GM18499 (cell line): ENCODE data around the gene HSD17B2.
"Not testable (repeated sequence)": the region's sequence is repeated elsewhere in the genome, so short reads cannot be mapped to it uniquely, and the experiment has no call there.

Experiments
- ATAC-seq: cut with Tn5 transposase; IDR thresholded peaks from one replicate; pipeline ENCODE4 v1.9.1; 2021; ENCODE audit warnings: moderate number of reproducible peaks; ENCODE audit not compliant: insufficient read depth, unreplicated experiment

HSD17B2 gene

DNA sequence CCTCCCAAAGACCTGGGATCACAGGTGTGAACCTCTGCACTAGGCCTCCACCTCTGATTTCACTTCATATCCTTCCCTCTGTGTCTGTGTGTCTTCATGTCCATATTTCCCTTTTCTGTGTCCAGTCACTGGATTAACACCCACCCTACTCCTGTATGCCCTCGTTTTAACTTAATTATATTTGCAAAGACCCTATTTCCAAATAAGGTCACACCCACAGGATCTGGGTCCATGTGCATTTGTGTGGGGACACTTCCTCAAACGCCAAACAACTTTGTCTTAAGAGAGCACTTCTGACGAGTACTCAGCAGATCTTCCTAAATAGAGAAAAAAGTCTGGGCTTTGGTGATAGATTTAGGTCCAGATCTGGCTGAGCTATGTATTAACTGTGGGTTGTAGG, 78.7 kb downstream of the HSD17B2 start:
- ATAC-seq: no peak

- no peak for ATAC-seq
Measured at GRCh38 chr16:82116535-82116934, 81.5 kb downstream of the HSD17B2 start.

DNA sequence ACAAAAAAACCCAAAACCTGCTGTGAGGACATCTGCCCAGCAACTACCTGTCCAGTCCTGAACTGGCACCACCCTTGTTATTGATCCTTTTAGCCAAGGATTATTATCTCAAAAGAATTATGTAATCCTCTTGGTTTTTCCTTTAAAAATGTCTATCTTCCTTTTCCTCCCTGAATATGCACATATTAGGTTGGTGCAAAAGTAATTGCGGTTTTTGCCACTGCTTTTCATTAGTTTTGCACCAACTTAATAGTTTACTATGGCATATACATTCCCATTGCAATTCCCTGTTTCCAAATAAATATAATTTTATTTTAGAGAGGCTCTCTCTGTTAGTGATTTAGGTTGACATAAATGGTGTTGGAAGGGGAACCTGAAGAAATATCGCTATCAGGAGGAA, 83.7 kb downstream of the HSD17B2 start:
- no peak for ATAC-seq

DNA sequence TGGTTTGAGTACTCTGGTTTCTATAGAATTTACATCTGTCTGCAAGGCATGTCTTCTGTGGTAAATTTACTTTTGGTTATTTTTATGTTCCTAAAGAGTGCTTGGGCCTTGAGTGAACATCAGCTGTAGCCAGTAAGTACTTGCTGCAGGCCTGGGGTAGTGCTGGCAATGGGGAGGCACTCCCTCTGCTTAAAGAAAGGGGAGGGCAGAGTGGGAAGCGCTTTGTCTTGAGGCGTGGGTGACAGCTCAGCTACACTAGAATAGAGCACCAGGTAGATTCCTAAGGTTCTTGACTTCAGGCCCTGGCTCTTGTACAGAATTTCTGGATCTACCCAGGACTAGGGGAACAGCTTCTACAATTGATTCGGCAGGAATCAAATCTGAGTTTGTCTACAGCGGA, 84.4 kb downstream of the HSD17B2 start:
- no peak for ATAC-seq

DNA sequence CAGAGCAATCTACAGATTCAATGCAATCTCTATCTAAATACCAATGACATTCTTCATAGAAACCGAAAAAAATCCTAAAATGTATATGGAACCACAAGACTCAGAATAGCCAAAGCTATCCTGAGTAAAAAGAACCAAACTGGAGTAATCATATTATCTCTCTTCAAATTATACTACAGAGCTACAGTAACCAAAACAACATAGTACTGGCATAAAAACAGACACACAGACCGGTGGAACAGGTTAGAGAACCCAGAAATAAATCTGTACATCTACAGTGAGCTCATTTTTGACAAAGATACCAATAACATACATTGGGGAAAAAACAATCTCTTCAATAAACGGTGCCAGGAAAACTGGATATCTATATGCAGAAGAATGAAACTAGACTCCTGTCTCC, 89.6 kb downstream of the HSD17B2 start:
- no peak for ATAC-seq

GRCh38 chr16:82129881-82130280, 94.8 kb downstream of the HSD17B2 start:
- ATAC-seq: no peak

DNA sequence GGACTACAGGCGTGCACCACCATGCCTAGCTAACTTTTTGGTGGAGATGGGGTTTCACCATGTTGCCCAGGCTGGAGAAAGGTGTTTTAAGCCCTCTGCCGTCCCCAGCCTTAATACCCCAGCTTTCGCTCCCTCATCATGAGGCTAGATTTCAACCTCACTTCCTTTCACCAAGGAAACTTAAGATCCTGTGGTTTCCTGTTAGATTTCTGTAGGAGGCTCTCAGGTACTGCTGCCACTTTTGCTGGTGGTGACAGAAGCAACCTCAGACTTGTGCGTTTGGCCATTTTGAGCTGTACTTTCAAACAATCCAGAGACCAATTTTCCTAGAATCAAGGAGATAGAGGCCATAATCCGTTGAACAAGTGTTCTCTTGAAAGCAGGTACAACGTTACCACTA, 98.7 kb downstream of the HSD17B2 start:
- ATAC-seq: no peak

DNA sequence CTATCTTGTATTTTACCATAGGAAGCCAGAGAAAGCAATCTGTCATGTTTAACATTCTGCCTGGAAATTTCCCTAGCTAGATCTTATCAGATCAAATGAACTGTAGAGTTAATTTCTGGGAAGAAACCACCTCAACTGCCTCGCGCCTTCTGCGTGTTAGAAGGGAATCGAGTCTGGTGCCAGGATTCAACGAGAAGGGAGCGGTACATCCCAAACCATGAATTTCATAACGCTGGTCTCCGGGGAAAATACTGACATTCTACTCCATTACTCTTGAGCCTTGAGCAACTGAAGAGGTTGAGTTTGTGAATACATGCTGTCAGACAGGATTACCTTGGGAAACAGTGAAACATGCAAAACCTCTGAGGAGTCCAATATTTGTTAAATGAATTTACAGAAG, 99.8 kb downstream of the HSD17B2 start:
- ATAC-seq: no peak

DNA sequence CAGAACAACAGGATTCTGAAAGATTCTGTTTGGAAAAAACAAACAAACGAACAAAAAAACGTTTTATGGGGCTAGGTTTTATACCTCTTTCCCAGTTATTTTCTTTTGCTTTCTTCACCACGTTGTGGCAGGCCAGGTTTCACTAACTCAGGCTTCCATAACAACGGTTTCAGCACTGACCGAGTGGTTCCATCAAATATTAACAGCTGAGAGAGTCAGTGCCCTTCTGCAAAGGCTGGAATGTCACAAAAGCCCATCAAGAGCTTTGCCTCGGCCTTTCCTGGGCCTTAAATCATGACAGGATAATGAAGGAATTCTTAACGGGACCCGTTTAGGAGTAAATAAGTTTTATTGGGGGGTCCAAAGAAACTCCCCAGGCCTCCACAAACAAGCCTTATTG, 100.8 kb downstream of the HSD17B2 start:
- no peak for ATAC-seq

DNA sequence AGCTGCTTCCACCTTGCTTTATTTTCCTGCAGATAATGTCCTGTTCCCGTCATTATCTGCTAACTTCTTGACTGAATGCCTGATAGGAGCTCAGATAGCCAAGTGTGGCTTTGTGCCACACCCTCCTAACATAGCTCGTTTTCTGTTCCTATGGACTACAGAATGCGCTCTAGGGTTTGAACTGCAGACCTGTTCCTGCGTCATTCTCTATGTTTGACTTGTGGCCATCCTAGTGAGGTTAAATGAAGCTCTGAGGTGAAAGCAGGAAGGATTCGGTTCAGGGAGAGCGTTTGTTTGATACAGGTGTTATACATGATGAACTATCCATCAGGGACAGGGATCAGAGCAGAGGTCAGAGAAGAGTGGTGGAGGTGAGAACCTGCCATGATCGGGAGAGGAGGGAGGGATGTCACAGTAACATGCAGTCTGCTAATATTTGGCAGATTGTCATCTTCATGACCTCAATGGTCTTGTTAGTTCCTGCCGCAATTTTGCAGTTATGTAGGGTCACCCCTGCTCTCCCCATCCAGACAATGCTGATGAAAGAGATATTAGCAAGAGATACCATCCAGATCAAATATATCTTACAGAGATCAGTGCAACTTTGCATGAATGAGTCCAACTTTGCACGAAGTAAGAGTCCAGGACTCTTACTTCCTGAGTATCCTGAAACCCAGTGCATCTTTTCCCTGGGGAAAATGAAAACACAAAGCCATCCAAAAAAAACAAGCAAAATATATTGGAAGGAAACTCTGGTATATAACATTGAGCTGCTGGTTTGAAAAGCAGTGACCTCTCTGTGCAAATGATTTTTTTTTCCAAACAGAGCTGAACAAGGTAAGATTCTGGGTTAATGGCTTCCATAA, 102.1 kb downstream of the HSD17B2 start:
- no peak for ATAC-seq

- no peak for ATAC-seq
Measured at GRCh38 chr16:82137822-82138167, 102.7 kb downstream of the HSD17B2 start.

DNA sequence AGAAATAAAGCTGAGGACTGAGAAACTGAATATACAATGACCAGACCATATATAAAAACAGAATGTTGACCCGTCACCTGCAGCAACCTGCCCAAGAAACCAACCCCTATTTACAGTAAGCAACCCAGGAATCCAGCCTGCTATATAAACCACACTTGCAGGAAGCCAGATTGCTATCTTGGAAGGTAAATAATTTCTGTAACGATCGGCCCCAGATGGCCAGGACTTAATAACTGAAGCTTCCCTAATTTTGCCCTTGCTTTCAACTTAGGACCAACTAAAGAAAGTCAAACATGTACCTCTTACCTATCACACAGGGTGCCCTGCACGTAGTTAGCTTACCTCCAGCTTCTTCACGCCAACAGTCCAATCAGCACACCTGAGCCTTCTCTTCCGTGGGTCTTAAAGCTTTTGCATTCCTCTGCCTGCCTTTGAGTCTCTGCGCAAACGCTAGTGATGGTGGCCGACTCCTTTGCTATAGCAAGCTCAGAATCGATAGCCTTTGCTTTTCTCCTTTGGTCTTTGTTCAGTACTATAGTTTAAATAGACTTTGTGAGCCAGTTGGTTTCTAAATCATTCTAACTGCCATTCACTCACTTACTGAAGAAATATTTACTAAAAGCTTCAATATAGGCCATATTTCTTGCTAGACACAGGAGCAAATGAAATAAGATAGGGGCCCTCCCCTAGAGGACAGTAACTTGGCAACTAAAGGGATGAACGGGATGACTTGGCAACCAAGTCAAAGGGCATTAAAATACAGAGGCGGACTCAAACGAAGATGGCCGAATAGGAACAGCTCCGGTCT, 103.6 kb downstream of the HSD17B2 start:
- no peak for ATAC-seq

DNA sequence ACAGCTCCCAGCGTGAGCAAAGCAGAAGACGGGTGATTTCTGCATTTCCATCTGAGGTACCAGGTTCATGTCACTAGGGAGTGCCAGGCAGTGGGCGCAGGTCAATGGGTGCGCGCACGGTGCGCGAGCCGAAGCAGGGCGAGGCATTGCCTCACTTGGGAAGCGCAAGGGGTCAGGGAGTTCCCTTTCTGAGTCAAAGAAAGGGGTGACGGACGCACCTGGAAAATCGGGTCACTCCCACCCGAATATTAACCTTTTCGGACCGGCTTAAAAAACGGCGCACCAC, 104.2 kb downstream of the HSD17B2 start:
- not testable (repeated sequence) for ATAC-seq

DNA sequence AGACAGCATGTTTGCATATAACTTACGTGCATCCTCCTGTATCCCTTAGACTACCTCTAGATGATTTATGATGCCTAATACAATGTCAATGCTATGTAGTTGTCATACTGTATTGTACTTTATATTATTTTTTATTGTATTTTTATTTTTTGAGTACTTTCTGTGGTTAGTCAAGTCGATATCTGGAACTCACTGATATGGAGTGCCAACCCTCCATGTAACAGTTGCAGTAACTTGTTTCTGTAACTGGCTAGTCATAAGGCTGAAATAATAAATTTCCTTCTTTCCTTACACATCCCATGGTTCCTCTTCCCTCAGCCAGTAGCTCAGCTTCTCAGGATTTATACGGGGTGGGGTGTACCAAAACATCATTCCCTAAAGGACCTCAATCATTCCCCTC, 111.5 kb downstream of the HSD17B2 start:
- ATAC-seq: no peak

- ATAC-seq: no peak
Measured at GRCh38 chr16:82146957-82147356, 111.9 kb downstream of the HSD17B2 start.

- no peak for ATAC-seq
Measured at GRCh38 chr16:82147546-82147945, 112.5 kb downstream of the HSD17B2 start.
